Heart left ventricle (tissue), 13 donors: ENCODE measurements around the gene SYNE2.

Source experiments
- CTCF ChIP-seq, 12 donors: fragments of 200-600 bp; sonication (generic) in 4 of 12; IDR thresholded peaks; one replicate each; pipeline versions ENCODE4 v1.5.0 to v1.8.0; 2018 to 2022; ENCODE audit warnings: antibody characterized with exemption in 12 of 12, mild to moderate bottlenecking in 5 of 12
- POLR2A ChIP-seq, 2 donors: fragments of 450-650 bp; IDR thresholded peaks; one replicate each; pipeline ENCODE4 v1.6.1; 2017; ENCODE audit warnings: antibody characterized with exemption in 2 of 2, mild to moderate bottlenecking in 2 of 2, moderate library complexity in 2 of 2
- donor health status: ischemic (EF 13 %, LVEDD 7.1; RV severe dilation, severe dysfunction).
- donor health status: DM: no; HTN: yes; CAD: no.
- donor health status: DM: no; HTN: no; CAD: no.
- donor health status: ischemic (EF 25% LVEDD 6.9; RV normal size, moderate dysfunction).
- donor health status: ischemic (EF 25% LVEDD 5.7; RV mildly dilated, moderate dysfunction).
- donor health status: ischemic (EF 35%, LVEDD 5.7; RV mildly dilated, moderate dysfunction).
- donor health status: nonischemic (EF 11% LVEDD 7.7; RV severe dilation, severe dysfunction).
- donor health status: DM: yes; HTN: yes; CAD: no.
- donor health status: PGD.
- donor health status: ischemic (EF 29% LVEDD 5.4; RV normal size, mild dysfunction).
- donor health status: nonischemic (EF 23%, LVEDD 6.1; RV moderate dilation, normal function).

GRCh38 chr14:63982156-63982555, 129.4 kb downstream of the SYNE2 start:
- TF ChIP-seq CTCF (IDR thresholded peaks at IDR 0.05) (no peak), POLR2A (IDR thresholded peaks at IDR 0.05) (no peak)
